Rectal smooth muscle tissue (tissue), 1 donor: Measurements from ENCODE around the gene RPS21.

Source experiments
- H3K27ac ChIP-seq: one replicate; pipeline ENCODE4 v1.7.0; 2013; ENCODE audit warnings: low read depth, low read length, inconsistent platforms
- H3K27me3 ChIP-seq: one replicate; pipeline ENCODE4 v1.7.0; 2013; ENCODE audit warnings: low read length; ENCODE audit not compliant: control insufficient read depth, insufficient read depth
- H3K36me3 ChIP-seq: one replicate; pipeline ENCODE4 v1.7.0; 2013; ENCODE audit warnings: low read length; ENCODE audit not compliant: control insufficient read depth, insufficient read depth
- H3K4me1 ChIP-seq: one replicate; pipeline ENCODE4 v1.7.0; 2013; ENCODE audit warnings: low read length; ENCODE audit not compliant: control insufficient read depth, insufficient read depth
- H3K4me3 ChIP-seq: one replicate; pipeline ENCODE4 v1.7.0; 2013; ENCODE audit warnings: low read length
- H3K9ac ChIP-seq: one replicate; pipeline ENCODE4 v1.7.0; 2013; ENCODE audit warnings: low read length

The RPS21 gene

DNA sequence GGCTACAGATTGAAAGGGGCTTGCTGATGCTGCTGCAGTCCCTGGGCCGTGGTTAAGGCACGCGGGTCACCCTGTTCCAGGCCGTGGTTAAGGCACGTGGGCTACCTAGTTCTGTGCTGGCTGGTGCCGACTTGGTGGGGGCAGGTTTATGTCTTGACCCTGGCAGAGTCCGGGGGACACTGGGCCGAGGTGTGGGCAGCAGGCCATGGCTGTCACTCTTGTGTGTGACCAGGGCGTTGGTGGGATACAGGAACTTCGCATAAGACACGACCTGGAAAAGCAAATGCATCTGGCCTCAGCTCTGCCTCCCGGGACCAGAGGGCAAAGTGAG is 6.4 kb downstream of the RPS21 start:
- H3K27me3 ChIP-seq: no peaks in the 10 kb centered on the region
- H3K4me3 ChIP-seq: no peak overlapping the region
- peaks cover 17% of the 10 kb centered on the region for H3K36me3 ChIP-seq
- no peak overlapping the region for H3K9ac ChIP-seq
- no peaks in the 10 kb centered on the region for H3K4me1 ChIP-seq
- H3K27ac ChIP-seq: no peak overlapping the region

DNA sequence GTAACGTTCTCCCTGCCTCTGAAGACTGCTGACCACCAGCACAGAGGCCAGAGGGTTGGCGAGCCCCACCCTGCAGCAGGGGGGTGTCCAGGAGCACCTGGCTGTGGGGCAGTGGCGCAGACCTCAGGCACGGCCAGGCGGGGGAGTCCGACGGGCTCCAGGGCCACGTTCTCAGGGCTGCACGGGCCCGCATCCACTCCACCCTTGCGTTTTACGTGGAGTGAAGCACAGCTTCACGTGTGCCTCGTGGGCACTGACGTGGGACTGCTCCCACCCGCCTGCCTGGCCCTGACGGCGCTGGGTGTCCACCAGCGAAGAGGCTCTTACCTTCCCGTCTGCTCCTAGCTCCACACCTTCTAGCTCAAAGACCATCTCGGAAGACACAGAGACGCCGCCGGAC is 6.9 kb downstream of the RPS21 start:
- Histone ChIP-seq H3K4me1 (no peaks in the 10 kb centered on the region), H3K9ac (no peak overlapping the region), H3K4me3 (no peak overlapping the region), H3K27me3 (no peaks in the 10 kb centered on the region), H3K27ac (no peak overlapping the region), H3K36me3 (peaks cover 12% of the 10 kb centered on the region)

GRCh38 chr20:62394248-62395245 is 7.6 kb downstream of the RPS21 start:
- Histone ChIP-seq H3K27me3 (no peaks in the 10 kb centered on the region), H3K4me1 (no peaks in the 10 kb centered on the region), H3K9ac (no peak overlapping the region), H3K27ac (no peak overlapping the region), H3K4me3 (no peak overlapping the region), H3K36me3 (peaks cover 8% of the 10 kb centered on the region)

DNA sequence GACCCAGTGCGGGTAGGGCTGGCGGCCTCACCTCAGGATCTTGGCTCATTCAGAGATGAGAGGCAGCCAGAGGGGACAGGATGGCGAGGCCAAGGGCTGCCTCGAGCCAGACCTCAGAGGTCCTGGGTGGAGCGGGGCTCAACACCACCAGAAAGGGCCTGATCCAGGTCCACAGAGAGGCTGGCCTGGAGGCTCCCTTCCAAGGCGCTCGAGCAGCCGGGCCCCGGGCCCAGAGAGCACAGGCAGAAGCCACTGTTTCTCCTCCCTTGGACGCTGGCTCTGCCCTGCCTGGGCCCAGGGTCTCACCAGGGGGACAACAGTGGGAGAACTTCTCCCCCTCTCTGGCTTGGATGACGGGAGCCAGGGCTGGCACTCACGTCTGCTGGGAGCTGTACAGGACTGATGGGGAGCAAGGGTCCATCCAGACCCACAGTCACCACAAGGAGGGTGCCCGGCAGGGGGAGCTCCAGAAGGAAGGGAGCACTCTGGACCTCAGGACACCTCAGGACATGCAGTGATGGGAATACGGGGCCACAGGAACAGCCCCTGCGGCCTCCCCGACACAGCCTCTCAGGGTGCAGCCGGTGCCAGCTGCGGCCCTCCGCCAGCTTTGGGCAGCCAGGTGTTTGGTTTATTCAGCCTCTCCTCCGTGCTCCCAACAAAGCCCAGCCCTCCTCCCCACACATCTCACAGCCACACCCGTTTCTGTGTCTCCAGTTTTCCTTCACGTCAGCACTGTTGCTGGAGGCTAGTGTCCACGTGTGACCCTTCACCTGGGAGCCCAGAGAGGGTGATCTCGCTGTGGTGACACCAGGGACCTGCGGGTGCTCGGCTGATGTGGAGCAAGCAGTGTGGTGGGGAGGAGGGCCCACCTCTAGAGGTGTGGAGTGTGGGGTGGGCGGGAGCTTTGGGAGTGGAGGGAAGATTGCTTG is 8.7 kb downstream of the RPS21 start:
- Histone ChIP-seq H3K36me3 (peaks cover 3% of the 10 kb centered on the region), H3K27me3 (no peaks in the 10 kb centered on the region), H3K4me3 (no peak overlapping the region), H3K9ac (no peak overlapping the region), H3K4me1 (no peaks in the 10 kb centered on the region), H3K27ac (no peak overlapping the region)

- Histone ChIP-seq H3K9ac (no peak overlapping the region), H3K27ac (no peak overlapping the region), H3K4me1 (no peaks in the 10 kb centered on the region), H3K36me3 (peaks cover 3% of the 10 kb centered on the region), H3K27me3 (no peaks in the 10 kb centered on the region), H3K4me3 (no peak overlapping the region)
These were observed 9.7 kb downstream of the RPS21 start for GRCh38 chr20:62396367-62397239.

DNA sequence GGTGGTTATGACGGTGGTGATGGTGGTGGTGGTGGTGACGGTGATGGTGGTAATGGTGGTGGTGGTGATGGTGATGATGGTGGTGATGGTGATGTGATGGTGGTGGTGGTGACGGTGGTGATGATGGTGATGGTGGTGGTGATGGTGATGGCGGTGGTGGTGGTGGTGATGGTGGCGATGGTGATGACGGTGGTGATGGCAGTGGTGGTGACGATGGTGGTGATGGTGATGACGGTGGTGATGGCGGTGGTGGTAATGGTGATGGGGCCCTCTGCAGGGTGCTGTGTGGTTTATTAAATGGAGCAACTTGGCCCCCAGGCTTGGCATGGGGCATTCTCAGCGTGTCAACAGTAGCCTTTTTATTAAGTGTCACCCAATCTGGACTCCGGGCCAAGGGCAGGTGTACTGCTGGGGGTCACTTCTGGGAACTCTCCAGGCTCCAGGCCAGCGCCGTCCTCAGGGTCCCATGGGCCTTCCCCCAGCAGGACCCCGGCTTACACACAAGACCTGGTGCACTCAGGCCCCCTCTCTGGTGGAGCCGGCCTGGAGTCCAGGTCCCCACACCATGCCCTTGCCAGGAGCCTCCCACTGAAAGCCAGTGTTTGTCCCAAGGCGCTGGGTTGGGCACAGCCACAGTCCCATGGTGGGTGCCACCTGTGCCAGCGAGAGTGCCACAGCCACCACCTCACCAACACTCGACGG is 11.4 kb downstream of the RPS21 start:
- Histone ChIP-seq H3K27ac (no peak overlapping the region), H3K27me3 (no peaks in the 10 kb centered on the region), H3K36me3 (peaks cover 3% of the 10 kb centered on the region), H3K9ac (no peak overlapping the region), H3K4me1 (no peaks in the 10 kb centered on the region), H3K4me3 (no peak overlapping the region)

- no peaks in the 10 kb centered on the region for H3K27me3 ChIP-seq
- H3K27ac ChIP-seq: no peak overlapping the region
- H3K9ac ChIP-seq: no peak overlapping the region
- H3K36me3 ChIP-seq: peaks cover 3% of the 10 kb centered on the region
- H3K4me3 ChIP-seq: no peak overlapping the region
- H3K4me1 ChIP-seq: no peaks in the 10 kb centered on the region
These were observed 13.1 kb downstream of the RPS21 start for GRCh38 chr20:62400021-62400420.

GRCh38 chr20:62400541-62400940 is 13.6 kb downstream of the RPS21 start:
- H3K4me1 ChIP-seq: peaks cover under 1% of the 10 kb centered on the region

GRCh38 chr20:62401331-62401779 is 14.5 kb downstream of the RPS21 start:
- no peak overlapping the region for H3K27ac ChIP-seq

More at GRCh38 chr20:62400541-62400940, 13.6 kb downstream of the RPS21 start:
- Histone ChIP-seq H3K27ac (no peak overlapping the region), H3K9ac (no peak overlapping the region), H3K36me3 (peaks cover 3% of the 10 kb centered on the region), H3K4me3 (no peak overlapping the region), H3K27me3 (no peaks in the 10 kb centered on the region)

DNA sequence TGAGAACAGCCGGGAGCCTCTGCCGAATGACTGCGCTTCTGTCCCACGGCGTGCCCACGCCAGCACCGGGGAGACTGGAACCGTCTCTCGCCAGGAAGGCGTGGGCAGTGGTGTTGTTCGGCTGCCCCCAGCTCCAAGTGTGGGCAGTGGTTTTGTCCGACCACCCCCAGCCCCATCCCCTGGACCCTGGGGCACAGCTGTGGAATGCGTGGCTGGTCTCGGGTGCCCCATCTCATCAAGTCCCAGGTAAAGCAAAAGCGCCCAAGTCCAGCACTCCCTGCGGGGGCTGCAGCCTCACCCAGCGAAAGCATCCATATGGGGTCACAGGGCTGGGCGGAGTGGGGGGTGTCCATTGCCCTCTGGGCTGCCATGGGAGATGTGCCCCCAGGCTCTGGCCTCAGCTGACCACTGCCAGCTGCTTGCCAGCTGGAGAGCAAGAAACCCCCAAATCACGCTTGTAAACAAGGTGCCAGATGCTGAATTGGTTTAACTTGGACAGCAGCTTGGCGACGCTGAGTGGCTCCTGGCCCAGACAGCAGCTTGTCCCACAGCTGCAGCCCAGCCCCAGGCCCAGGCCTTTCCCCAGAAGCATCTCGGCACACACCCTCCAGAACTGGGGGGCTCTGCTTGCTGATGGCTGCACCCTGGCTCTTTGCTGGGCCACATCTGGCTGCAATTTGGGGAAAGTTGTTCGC is 15.7 kb downstream of the RPS21 start:
- Histone ChIP-seq H3K4me3 (no peak overlapping the region), H3K4me1 (peaks cover 13% of the 10 kb centered on the region), H3K36me3 (no peaks in the 10 kb centered on the region), H3K27me3 (no peaks in the 10 kb centered on the region), H3K9ac (no peak overlapping the region), H3K27ac (no peak overlapping the region)

More at GRCh38 chr20:62401331-62401779, 14.5 kb downstream of the RPS21 start:
- H3K4me1 ChIP-seq: peaks cover 8% of the 10 kb centered on the region
- no peak overlapping the region for H3K4me3 ChIP-seq
- H3K27me3 ChIP-seq: no peaks in the 10 kb centered on the region
- no peak overlapping the region for H3K9ac ChIP-seq
- H3K36me3 ChIP-seq: peaks cover 3% of the 10 kb centered on the region

DNA sequence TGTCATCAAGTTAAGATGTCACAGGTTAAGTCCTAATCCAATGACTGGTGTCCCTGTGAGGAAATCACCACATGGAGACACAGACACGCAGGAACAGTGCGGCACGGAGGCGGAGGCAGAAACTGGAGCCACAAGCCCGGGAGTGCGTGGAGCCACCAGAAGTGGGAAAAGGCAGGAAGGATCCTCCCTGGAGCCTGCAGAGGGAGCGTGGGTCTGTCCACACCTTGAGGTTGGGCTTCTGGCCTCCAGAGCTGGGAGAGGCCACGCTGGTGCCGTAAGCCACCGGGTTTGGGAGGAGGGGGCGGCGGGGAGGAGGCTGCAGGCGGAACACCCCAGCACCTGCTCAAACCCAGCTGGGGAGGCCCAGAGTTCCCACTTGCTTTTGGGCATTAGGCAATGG is 16.4 kb downstream of the RPS21 start:
- Histone ChIP-seq H3K27me3 (no peaks in the 10 kb centered on the region), H3K36me3 (no peaks in the 10 kb centered on the region), H3K4me1 (peaks cover 13% of the 10 kb centered on the region), H3K9ac (no peak overlapping the region), H3K27ac (no peak overlapping the region), H3K4me3 (no peak overlapping the region)
